Lower leg skin (tissue), 3 donors: ENCODE measurements around the gene UBR3.

Experiments used
- CTCF ChIP-seq, 3 donors: fragments of 450-650 bp; IDR thresholded peaks; one replicate each; pipeline ENCODE4 v1.5.1; 2016; ENCODE audit warnings: antibody characterized with exemption in 3 of 3, mild to moderate bottlenecking in 3 of 3, moderate library complexity in 2 of 3
- POLR2A ChIP-seq, 2 donors: fragments of 450-650 bp; IDR thresholded peaks; one replicate each; pipeline ENCODE4 v1.6.1; 2016 to 2017; ENCODE audit warnings: antibody characterized with exemption in 2 of 2, mild to moderate bottlenecking in 1 of 2, moderate library complexity in 1 of 2

DNA sequence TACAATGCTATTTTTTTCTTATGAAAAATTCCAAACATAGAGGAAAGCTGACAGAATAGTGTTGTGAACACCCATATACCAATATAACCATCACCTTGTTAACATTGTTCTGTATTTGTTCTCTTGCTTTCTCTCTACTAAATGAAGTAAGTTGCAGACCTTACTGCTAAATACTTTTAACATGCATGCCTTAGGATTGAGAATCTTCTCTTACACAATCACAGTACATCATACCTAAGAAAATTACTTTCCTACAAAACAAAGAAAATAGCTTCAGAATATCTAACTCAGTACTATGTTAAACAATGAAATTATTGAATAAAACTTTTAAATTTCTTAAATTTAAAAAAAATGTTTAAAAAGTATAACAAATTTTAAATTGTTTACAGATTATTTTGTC is 136.5 kb downstream of the UBR3 start:
- TF ChIP-seq CTCF (IDR thresholded peaks at IDR 0.05): no peak
- no peak for TF ChIP-seq POLR2A (IDR thresholded peaks at IDR 0.05)
